Upper lobe of right lung (tissue), 1 donor: Measurements from ENCODE around the gene BCAP29. TPM values are rescaled to one million over a fixed set of nuclear protein-coding genes. Genes with fewer than 3 reads are reported as not detected.
"Not testable (repeated sequence)": the region's sequence is repeated elsewhere in the genome, so short reads cannot be mapped to it uniquely, and the experiment has no call there.

Experiments
- ATAC-seq: fragments of 200-7000 bp; cut with Tn5 transposase; one replicate; pipeline ENCODE4 v1.9.1; 2020; ENCODE audit warnings: mild to moderate bottlenecking, moderate library complexity
- DNase-seq: peaks from one replicate; pipeline ENCODE4 v3.0.0-alpha.2; 2020
- H3K27ac ChIP-seq: fragments of 200-600 bp; one replicate; pipeline ENCODE4 v1.8.0; 2022
- H3K27me3 ChIP-seq: fragments of 200-600 bp; one replicate; pipeline ENCODE4 v1.8.0; 2022; ENCODE audit warnings: mild to moderate bottlenecking
- H3K36me3 ChIP-seq: fragments of 200-600 bp; one replicate; pipeline ENCODE4 v1.8.0; 2022
- H3K4me1 ChIP-seq: fragments of 200-600 bp; one replicate; pipeline ENCODE4 v1.8.0; 2022
- H3K4me3 ChIP-seq: fragments of 200-600 bp; one replicate; pipeline ENCODE4 v1.8.0; 2022; ENCODE audit warnings: mild to moderate bottlenecking
- H3K9me3 ChIP-seq: fragments of 200-600 bp; one replicate; pipeline ENCODE4 v1.8.0; 2022
- CTCF ChIP-seq: fragments of 200-600 bp; IDR thresholded peaks from one replicate; pipeline ENCODE4 v1.8.0; 2022; ENCODE audit warnings: antibody characterized with exemption
- intact Hi-C: fragments of 100-400 bp; cut with DNase I; formaldehyde crosslinking; loops from one replicate; pipeline ENCODE4 v1.11.0; 2022
- total RNA-seq: library from RNA; stranded (reverse); fragmentation: NEBNext Ultra II Directional; extraction: Animal tissue kit (Norgen Biotek cat#: 25700); gene quantifications from one replicate; pipeline ENCODE4 v1.2.1, GENCODE V29; 2021
- donor health status: DM: no; HTN: yes; CAD: no; lungs with severe emphysema.

Gene BCAP29
- total RNA-seq, 1 donor from 2014 or later = 78.4 TPM

DNA sequence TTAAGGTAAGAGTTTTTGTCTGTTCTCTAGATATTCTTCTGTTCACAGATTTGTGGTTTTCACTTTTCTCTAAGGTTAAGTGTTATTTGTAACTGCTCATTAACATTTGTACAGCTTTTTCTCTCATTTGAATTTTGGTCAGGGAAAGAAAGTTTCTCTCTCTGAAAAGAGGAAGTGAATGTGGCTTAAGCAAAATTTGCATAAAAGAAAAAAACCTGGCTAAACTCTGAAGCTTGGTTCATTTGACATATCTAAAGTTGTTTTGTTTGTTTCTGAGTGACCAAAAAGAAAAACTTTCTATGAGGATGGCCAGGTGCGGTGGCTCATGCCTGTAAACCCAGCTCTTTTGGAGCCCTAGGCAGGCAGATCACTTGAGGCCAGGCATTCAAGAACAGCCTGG, 58.5 kb downstream of the BCAP29 start:
- ATAC-seq = no peak
- peaks cover under 1% of the 10 kb centered on the region for H3K4me1 ChIP-seq

DNA sequence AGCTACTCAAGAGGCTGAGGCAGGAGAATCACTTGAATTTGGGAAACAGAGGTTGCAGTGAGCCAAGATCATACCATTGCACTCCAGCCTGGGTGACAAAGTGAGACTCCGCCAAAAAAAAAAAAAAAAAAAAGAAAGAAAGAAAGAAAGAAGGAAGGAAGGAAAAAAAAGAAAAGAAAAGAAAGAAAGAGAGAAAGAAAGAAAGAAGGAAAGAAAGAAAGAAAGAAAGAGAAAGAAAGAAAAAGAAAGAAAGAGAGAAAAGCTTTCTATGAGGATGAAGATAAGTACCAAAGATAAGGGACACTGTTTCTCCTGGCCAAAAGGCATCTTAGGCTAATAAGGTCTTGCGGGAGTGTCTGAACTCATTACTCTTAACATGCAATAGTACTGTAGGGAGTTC, 59.0 kb downstream of the BCAP29 start:
- intact Hi-C loops, H3K4me3 ChIP-seq, DNase-seq, H3K36me3 ChIP-seq, H3K27ac ChIP-seq, H3K4me1 ChIP-seq, H3K27me3 ChIP-seq, ATAC-seq, H3K9me3 ChIP-seq: not testable (repeated sequence)

More for the DNA sequence above, 58.5 kb downstream of the BCAP29 start:
- no peaks in the 10 kb centered on the region for H3K36me3 ChIP-seq
- no peaks in the 10 kb centered on the region for H3K27me3 ChIP-seq
- no peak overlapping the region for H3K27ac ChIP-seq
- no peak for DNase-seq
- TF ChIP-seq CTCF = no peak
- intact Hi-C loops = no loop called here
- no peaks in the 10 kb centered on the region for H3K9me3 ChIP-seq
- no peak overlapping the region for H3K4me3 ChIP-seq

DNA sequence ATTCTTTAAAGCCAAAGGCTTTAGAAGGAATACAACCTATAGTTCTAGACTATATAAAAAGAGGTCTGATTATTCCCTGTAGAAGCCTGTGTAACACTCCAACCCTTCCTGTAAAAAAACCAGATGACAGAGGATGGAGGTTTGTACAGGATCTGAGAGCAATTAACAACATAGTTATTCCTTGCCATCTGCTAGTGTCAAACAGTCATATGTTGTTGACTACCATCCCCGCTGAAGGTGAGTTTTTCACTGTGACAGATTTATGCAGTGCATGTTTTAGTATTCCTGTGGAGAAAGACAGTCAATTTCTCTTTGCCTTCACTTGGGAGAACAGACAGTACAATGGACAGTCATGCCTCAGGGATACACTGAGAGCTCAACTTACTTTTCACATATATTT, 61.6 kb downstream of the BCAP29 start:
- peaks cover 9% of the 10 kb centered on the region for H3K4me1 ChIP-seq
- TF ChIP-seq CTCF = no peak
- H3K9me3 ChIP-seq = no peaks in the 10 kb centered on the region
- H3K36me3 ChIP-seq = no peaks in the 10 kb centered on the region
- no peak overlapping the region for H3K27ac ChIP-seq
- ATAC-seq = no peak
- H3K27me3 ChIP-seq = no peaks in the 10 kb centered on the region
- DNase-seq = no peak
- no peak overlapping the region for H3K4me3 ChIP-seq
- intact Hi-C loops = no loop called here

DNA sequence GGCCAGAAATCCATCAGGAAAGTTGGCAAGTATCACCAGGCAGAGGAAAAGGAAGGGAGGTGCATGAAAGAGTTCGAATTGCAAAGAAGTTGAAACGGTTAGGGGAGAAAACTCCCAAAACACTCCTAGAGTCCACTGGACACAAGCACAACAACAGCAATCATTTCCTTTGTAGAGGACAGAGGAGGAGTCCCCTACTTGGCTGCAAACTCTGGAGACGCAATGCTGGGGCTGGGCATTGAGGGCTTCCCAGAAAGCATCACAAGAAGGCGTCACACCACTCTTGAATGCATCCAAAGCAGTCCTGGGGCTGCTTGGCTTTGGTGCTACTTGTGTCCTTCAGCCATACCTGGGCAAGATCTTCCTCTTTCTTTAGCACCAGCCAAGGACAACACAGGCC, 62.5 kb downstream of the BCAP29 start:
- H3K27me3 ChIP-seq = no peaks in the 10 kb centered on the region
- no peak for TF ChIP-seq CTCF
- H3K4me1 ChIP-seq = peaks cover 9% of the 10 kb centered on the region
- H3K36me3 ChIP-seq = no peaks in the 10 kb centered on the region
- DNase-seq (no peak), ATAC-seq (no peak)
- no peak overlapping the region for H3K27ac ChIP-seq
- intact Hi-C loops = no loop called here
- H3K9me3 ChIP-seq = no peaks in the 10 kb centered on the region
- H3K4me3 ChIP-seq = no peak overlapping the region

- H3K27ac ChIP-seq = no peak overlapping the region
- H3K36me3 ChIP-seq = no peaks in the 10 kb centered on the region
- H3K4me1 ChIP-seq = peaks cover 9% of the 10 kb centered on the region
- no peak for ATAC-seq
- DNase-seq = no peak
- TF ChIP-seq CTCF = no peak
- no peak overlapping the region for H3K4me3 ChIP-seq
- H3K27me3 ChIP-seq = no peaks in the 10 kb centered on the region
- intact Hi-C loops = no loop called here
- H3K9me3 ChIP-seq = no peaks in the 10 kb centered on the region
These were observed 63.4 kb downstream of the BCAP29 start for GRCh38 chr7:107643407-107643806.

GRCh38 chr7:107643938-107644308, 63.9 kb downstream of the BCAP29 start:
- no peak for TF ChIP-seq CTCF
- intact Hi-C loops = no loop called here
- no peak overlapping the region for H3K27ac ChIP-seq
- H3K27me3 ChIP-seq = no peaks in the 10 kb centered on the region
- ATAC-seq (no peak), DNase-seq (no peak)
- H3K4me3 ChIP-seq = peak overlapping the region; percentile 8
- H3K9me3 ChIP-seq = no peaks in the 10 kb centered on the region
- H3K4me1 ChIP-seq = peaks cover 9% of the 10 kb centered on the region
- no peaks in the 10 kb centered on the region for H3K36me3 ChIP-seq
